ENCODE data around the gene ZNRD2. TPM values are rescaled to one million over a fixed set of nuclear protein-coding genes. Genes with fewer than 3 reads are reported as not detected.

Gene ZNRD2
- total RNA-seq, 1 donor from 2014 or later: 40.9 TPM

DNA sequence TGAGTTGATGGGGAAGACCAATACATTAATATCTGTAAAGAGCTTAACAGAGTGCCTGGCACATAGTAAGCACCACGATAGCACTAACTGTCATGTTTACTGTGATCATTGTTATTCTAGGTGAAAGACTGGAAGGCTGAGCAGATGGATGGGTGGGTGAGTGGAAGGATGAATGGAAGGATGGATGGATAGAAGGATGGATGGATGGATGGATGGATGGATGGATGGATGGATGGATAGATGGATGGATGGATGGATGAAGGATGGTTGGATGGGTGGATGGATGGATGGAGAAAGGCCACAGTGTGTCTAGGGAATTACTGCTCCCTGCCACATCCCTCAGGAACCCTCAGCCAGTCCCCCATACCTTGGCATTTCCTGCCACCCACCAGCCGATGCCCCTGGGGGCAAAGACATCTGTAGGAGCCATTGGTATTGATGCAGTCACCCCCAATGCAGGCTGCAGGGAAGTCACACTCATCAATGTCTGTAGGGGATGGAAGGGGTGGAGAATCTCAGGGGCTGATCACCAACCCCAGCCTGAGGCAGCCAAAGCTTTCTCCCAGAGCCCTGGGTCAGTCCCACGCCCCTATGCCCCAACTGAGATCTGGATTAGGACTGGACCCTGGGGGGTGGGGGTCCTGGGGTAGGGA is 27.4 kb upstream of the ZNRD2 start:
- Mint-ChIP-seq H3K27me3 (no peaks in the 10 kb centered on the region), H3K4me1 (peaks cover 40% of the 10 kb centered on the region), H3K27ac (no peak overlapping the region), H3K9me3 (no peaks in the 10 kb centered on the region), H3K36me3 (ENCODE audit: low read depth) (peaks cover 10% of the 10 kb centered on the region), H3K4me3 (no peak overlapping the region)
- POLR2A ChIA-PET: interaction anchor here (0.9 to 3.7 kb wide), 2 partner anchors 9 to 27 kb away, joined by 4 to 38 read pairs; partner anchors contain the start of gene ZNRD2
- CTCF ChIA-PET: interaction anchor here (0.9 to 5.0 kb wide), 6 partner anchors 10 to 342 kb away, joined by 3 to 52 read pairs (median 37); partner anchors contain the start of genes FAM89B and ZNRD2
- ATAC-seq (ENCODE audit: low read depth) (no peak), DNase-seq (no peak)
- no peak for TF ChIP-seq CTCF (IDR thresholded peaks at IDR 0.05)
- intact Hi-C loops (cut with micrococcal nuclease): no loop called here

GRCh38 chr11:65545853-65546216 is 24.4 kb upstream of the ZNRD2 start:
- intact Hi-C loops (cut with micrococcal nuclease): loop anchor here (1.0 kb wide), 2 partner anchors 12 to 24 kb away; partner anchors contain the start of genes LTBP3 and ZNRD2
- CTCF ChIA-PET: interaction anchor here (3.1 kb wide), 1 partner anchor 43 kb away, joined by 13 read pairs; no protein-coding TSS in a partner anchor
- peak overlapping the region; percentile 82 for H3K27ac Mint-ChIP-seq
- no peak for DNase-seq
- POLR2A ChIA-PET: interaction anchor here (0.6 to 2.4 kb wide), 9 partner anchors 9 to 166 kb away, joined by 3 to 17 read pairs (median 9); partner anchors contain the start of genes EHBP1L1, MALAT1 and PCNX3
- no peaks in the 10 kb centered on the region for H3K9me3 Mint-ChIP-seq
- H3K27me3 Mint-ChIP-seq: no peaks in the 10 kb centered on the region
- peak overlapping the region; percentile 85 for H3K4me3 Mint-ChIP-seq
- TF ChIP-seq CTCF (IDR thresholded peaks at IDR 0.05): no peak
- H3K4me1 Mint-ChIP-seq: peaks cover 55% of the 10 kb centered on the region
- no peaks in the 10 kb centered on the region for H3K36me3 Mint-ChIP-seq (ENCODE audit: low read depth)
- ATAC-seq (ENCODE audit: low read depth): no peak

- peaks cover 54% of the 10 kb centered on the region for H3K4me1 Mint-ChIP-seq
- H3K36me3 Mint-ChIP-seq (ENCODE audit: low read depth): no peaks in the 10 kb centered on the region
- peak; percentile 89 for ATAC-seq (ENCODE audit: low read depth)
- POLR2A ChIA-PET: interaction anchor here (0.6 to 2.4 kb wide), 26 partner anchors 9 to 425 kb away, joined by 3 to 17 read pairs (median 4); partner anchors contain the start of genes EHBP1L1, FAU, MALAT1 and MRPL49
- DNase-seq: peak; percentile 99
- H3K4me3 Mint-ChIP-seq: peak overlapping the region; percentile 85
- no peaks in the 10 kb centered on the region for H3K9me3 Mint-ChIP-seq
- H3K27ac Mint-ChIP-seq: peak overlapping the region; percentile 89
- intact Hi-C loops (cut with micrococcal nuclease): loop anchor here (1.0 kb wide), 2 partner anchors 12 to 24 kb away; partner anchors contain the start of genes LTBP3 and ZNRD2
- CTCF ChIA-PET: interaction anchor here (0.6 to 3.1 kb wide), 3 partner anchors 14 to 43 kb away, joined by 3 to 13 read pairs (median 3); no protein-coding TSS in a partner anchor
- no peaks in the 10 kb centered on the region for H3K27me3 Mint-ChIP-seq
- TF ChIP-seq CTCF (IDR thresholded peaks at IDR 0.05): no peak
Measured at GRCh38 chr11:65546217-65546958, 23.9 kb upstream of the ZNRD2 start.

GRCh38 chr11:65547446-65548125 is 22.7 kb upstream of the ZNRD2 start:
- POLR2A ChIA-PET: interaction anchor here (1.1 to 2.4 kb wide), 7 partner anchors 10 to 122 kb away, joined by 4 to 13 read pairs (median 7); partner anchors contain the start of gene ZNRD2
- DNase-seq (no peak), ATAC-seq (ENCODE audit: low read depth) (no peak)
- no peaks in the 10 kb centered on the region for H3K36me3 Mint-ChIP-seq (ENCODE audit: low read depth)
- peaks cover 58% of the 10 kb centered on the region for H3K4me1 Mint-ChIP-seq
- peak overlapping the region; percentile 89 for H3K27ac Mint-ChIP-seq
- no peak for TF ChIP-seq CTCF (IDR thresholded peaks at IDR 0.05)
- no peaks in the 10 kb centered on the region for H3K9me3 Mint-ChIP-seq
- intact Hi-C loops (cut with micrococcal nuclease): no loop called here
- no peaks in the 10 kb centered on the region for H3K27me3 Mint-ChIP-seq
- CTCF ChIA-PET: interaction anchor here (3.1 kb wide), 1 partner anchor 42 kb away, joined by 13 read pairs; no protein-coding TSS in a partner anchor
- H3K4me3 Mint-ChIP-seq: no peak overlapping the region
